Vagina (tissue), 2 donors: ENCODE results near the gene AVPR1A. TPM values are rescaled to one million over a fixed set of nuclear protein-coding genes. Genes with fewer than 3 reads are reported as not detected.

Source experiments
- DNase-seq, 2 donors: peaks; one replicate each; pipeline ENCODE4 v3.0.0-alpha.2; 2017; ENCODE audit errors: extremely low spot score in 2 of 2
- H3K27ac ChIP-seq: fragments of 200-600 bp; sonication (generic); one replicate; pipeline ENCODE4 v1.5.1; 2019
- H3K27me3 ChIP-seq: fragments of 200-600 bp; sonication (generic); one replicate; pipeline ENCODE4 v1.5.1; 2019
- H3K36me3 ChIP-seq, 2 donors: fragments of 200-600 bp; sonication (generic); one replicate each; pipeline ENCODE4 v1.5.1; 2017 to 2019
- H3K4me1 ChIP-seq: fragments of 200-600 bp; sonication (generic); one replicate; pipeline ENCODE4 v1.5.1; 2019
- H3K4me3 ChIP-seq, 2 donors: fragments of 200-600 bp; sonication (generic); 1 replicate in 1 of 2; 2 replicates in 1 of 2; pipeline ENCODE4 v1.5.1; 2016 to 2019
- H3K9me3 ChIP-seq: fragments of 200-600 bp; sonication (generic); one replicate; pipeline ENCODE4 v1.5.1; 2019
- CTCF ChIP-seq, 3 experiments: fragments of 450-650 bp in 2 of 3; fragments of 200-600 bp in 1 of 3; sonication (generic) in 1 of 3; IDR thresholded peaks; one replicate each; pipeline ENCODE4 v1.5.1; 2017 to 2019; ENCODE audit warnings: antibody characterized with exemption in 3 of 3, mild to moderate bottlenecking in 2 of 3, moderate library complexity in 2 of 3
- POLR2A ChIP-seq, 2 donors: fragments of 450-650 bp; IDR thresholded peaks; one replicate each; pipeline ENCODE4 v1.6.1; 2017; ENCODE audit warnings: antibody characterized with exemption in 2 of 2, mild to moderate bottlenecking in 2 of 2, moderate library complexity in 2 of 2
- POLR2AphosphoS5 ChIP-seq, 2 donors: sonication (generic); formaldehyde crosslinking; IDR thresholded peaks; one replicate each; pipeline ENCODE4 v1.9.0; 2017; ENCODE audit warnings: antibody characterized with exemption in 2 of 2, mild to moderate bottlenecking in 2 of 2, low read depth in 1 of 2; ENCODE audit not compliant: insufficient read depth in 1 of 2
- intact Hi-C: fragments of 100-400 bp; cut with DNase I; formaldehyde crosslinking; loops from one replicate; pipeline ENCODE4 v1.15.1; 2023
- total RNA-seq: library from RNA; depleted of rRNA; stranded (reverse); fragments of >200 nt; gene quantifications from one replicate; pipeline ENCODE4 v1.2.3, GENCODE V29; 2016

AVPR1A gene
- total RNA-seq, 1 donor from 2014 or later: 9.8 TPM

DNA sequence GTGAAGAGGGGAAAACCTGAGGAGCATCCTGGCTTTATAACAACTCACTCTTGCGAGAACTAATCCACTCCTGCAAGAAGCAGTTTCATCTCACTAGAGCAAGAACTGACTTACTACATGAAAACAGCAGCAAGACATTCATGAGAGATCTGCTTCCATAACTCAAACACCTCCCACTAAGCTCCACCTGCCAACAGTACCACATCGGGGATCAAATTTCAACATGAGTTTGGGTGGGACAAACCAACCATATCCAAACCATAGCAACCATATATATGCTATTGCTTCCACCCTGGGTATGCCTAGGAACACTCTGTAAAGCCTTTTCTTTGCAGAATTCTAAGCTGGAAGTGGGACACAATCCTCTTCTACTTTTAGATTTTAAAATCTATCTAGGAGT, 13.9 kb upstream of the AVPR1A start:
- no peaks in the 10 kb centered on the region for H3K9me3 ChIP-seq
- no peaks in the 10 kb centered on the region for H3K36me3 ChIP-seq
- no peak for TF ChIP-seq CTCF (IDR thresholded peaks at IDR 0.05)
- TF ChIP-seq POLR2A (IDR thresholded peaks at IDR 0.05): no peak
- TF ChIP-seq POLR2AphosphoS5 (IDR thresholded peaks at IDR 0.05; ENCODE audit: insufficient read depth in 1 of 2, low read depth in 1 of 2): no peak
- intact Hi-C loops: no loop called here
- no peak overlapping the region for H3K4me3 ChIP-seq
- no peak overlapping the region for H3K27ac ChIP-seq
- DNase-seq: no peak
- no peaks in the 10 kb centered on the region for H3K27me3 ChIP-seq
- no peaks in the 10 kb centered on the region for H3K4me1 ChIP-seq

DNA sequence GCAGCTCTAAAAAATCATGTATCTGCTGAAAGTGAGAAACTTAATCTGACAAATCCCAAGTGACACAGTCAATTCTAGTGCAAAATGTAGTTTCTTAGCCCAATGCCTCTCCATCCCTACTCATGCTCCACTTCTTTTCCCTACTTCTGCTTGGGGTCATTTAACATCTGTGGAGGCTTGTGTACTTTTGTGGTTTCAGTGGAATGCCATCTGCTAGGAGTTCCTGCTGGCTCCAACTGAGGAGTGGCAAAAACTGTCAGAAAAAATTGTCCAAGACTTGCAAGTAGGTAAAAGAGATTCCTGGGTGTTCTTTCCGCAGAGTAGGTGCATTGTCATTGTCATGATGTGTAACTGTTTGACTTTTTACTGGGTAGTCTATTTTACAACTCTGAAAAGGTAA, 12.5 kb upstream of the AVPR1A start:
- Histone ChIP-seq H3K27ac (no peak overlapping the region), H3K36me3 (no peaks in the 10 kb centered on the region), H3K4me3 (no peak overlapping the region), H3K4me1 (no peaks in the 10 kb centered on the region), H3K9me3 (no peaks in the 10 kb centered on the region), H3K27me3 (no peaks in the 10 kb centered on the region)
- intact Hi-C loops: no loop called here
- no peak for DNase-seq
- TF ChIP-seq POLR2AphosphoS5 (IDR thresholded peaks at IDR 0.05; ENCODE audit: insufficient read depth in 1 of 2, low read depth in 1 of 2) (no peak), CTCF (IDR thresholded peaks at IDR 0.05) (no peak), POLR2A (IDR thresholded peaks at IDR 0.05) (no peak)

GRCh38 chr12:63155375-63155774, 4.4 kb upstream of the AVPR1A start:
- TF ChIP-seq POLR2A (IDR thresholded peaks at IDR 0.05): no peak
- TF ChIP-seq CTCF (IDR thresholded peaks at IDR 0.05): no peak
- no peak for TF ChIP-seq POLR2AphosphoS5 (IDR thresholded peaks at IDR 0.05; ENCODE audit: insufficient read depth in 1 of 2, low read depth in 1 of 2)
- Histone ChIP-seq H3K27me3 (no peaks in the 10 kb centered on the region), H3K36me3 (no peaks in the 10 kb centered on the region), H3K4me3 (no peak overlapping the region), H3K4me1 (peaks cover 9% of the 10 kb centered on the region), H3K27ac (no peak overlapping the region), H3K9me3 (no peaks in the 10 kb centered on the region)
- intact Hi-C loops: no loop called here
- DNase-seq: no peak

- H3K4me3 ChIP-seq: no peak overlapping the region
- TF ChIP-seq POLR2AphosphoS5 (IDR thresholded peaks at IDR 0.05; ENCODE audit: insufficient read depth in 1 of 2, low read depth in 1 of 2) (no peak), POLR2A (IDR thresholded peaks at IDR 0.05) (no peak), CTCF (IDR thresholded peaks at IDR 0.05) (no peak)
- DNase-seq: no peak
- no peaks in the 10 kb centered on the region for H3K27me3 ChIP-seq
- no peak overlapping the region for H3K27ac ChIP-seq
- no peaks in the 10 kb centered on the region for H3K36me3 ChIP-seq
- no peaks in the 10 kb centered on the region for H3K9me3 ChIP-seq
- intact Hi-C loops: no loop called here
- H3K4me1 ChIP-seq: peaks cover 12% of the 10 kb centered on the region
Measured at GRCh38 chr12:63154560-63154959, 3.6 kb upstream of the AVPR1A start.

- intact Hi-C loops: no loop called here
- Histone ChIP-seq H3K9me3 (no peaks in the 10 kb centered on the region), H3K27me3 (no peaks in the 10 kb centered on the region), H3K36me3 (no peaks in the 10 kb centered on the region), H3K4me3 (peak overlapping the region in 1 of 2 donors; percentile 47), H3K4me1 (peaks cover 12% of the 10 kb centered on the region), H3K27ac (no peak overlapping the region)
- TF ChIP-seq CTCF (IDR thresholded peaks at IDR 0.05) (no peak), POLR2A (IDR thresholded peaks at IDR 0.05) (no peak)
- DNase-seq: no peak
Measured at GRCh38 chr12:63152321-63152700, 1.3 kb upstream of the AVPR1A start.
